GM12878 (cell line): Measurements from ENCODE around the gene KLHDC2. TPM values are rescaled to one million over a fixed set of nuclear protein-coding genes. Genes with fewer than 3 reads are reported as not detected.
A peak's percentile ranks its signal among the peaks of the same experiment; 100 is the strongest.

Source experiments
- ATAC-seq: fragments of 200-7000 bp; cut with Tn5 transposase; 3 replicates; pipeline ENCODE4 v1.9.1; 2020; ENCODE audit warnings: mild to moderate bottlenecking, moderate library complexity
- BruUV-seq: library from RNA; stranded (reverse); fragments of 400-500 nt; replicated peaks from 2 replicates; lab custom pipeline; 2021; lab: Mats Ljungman, UMichigan
- CTCF ChIA-PET: fragments of 300-600 bp; sonication (Branson Sonifier 250); formaldehyde crosslinking; extraction: SDS; loops from one replicate; lab custom pipeline; 2021; ENCODE audit warnings: inconsistent platforms; lab: Yijun Ruan, JAX
- POLR2A ChIA-PET: fragments of 350-600 bp; formaldehyde crosslinking; extraction: SDS; loops from one replicate; lab custom pipeline; 2021; ENCODE audit warnings: inconsistent platforms; lab: Charles Lee
- RAD21 ChIA-PET: fragments of 300-600 bp; sonication (Branson Sonifier 250); formaldehyde crosslinking; loops from one replicate; lab custom pipeline; 2023; ENCODE audit warnings: antibody characterized with exemption; ENCODE audit not compliant: unreplicated experiment; lab: Charles Lee
- SMC1A ChIA-PET: fragments of 300-600 bp; sonication (Branson Sonifier 250); formaldehyde crosslinking; loops from one replicate; lab custom pipeline; 2023; ENCODE audit not compliant: unreplicated experiment, uncharacterized antibody; lab: Charles Lee
- DNase-seq: peaks from one replicate; pipeline ENCODE4 v3.0.0-alpha.2; 2011; ENCODE audit warnings: low read depth, low spot score
- FAIRE-seq: peaks from 3 replicates; lab custom pipeline; 2011; peaks lifted over from hg19 to GRCh38; lab: Jason Lieb, UNC
- H2AFZ ChIP-seq: 2 replicates; pipeline ENCODE4 v1.6.0; 2011; ENCODE audit warnings: low read depth, low read length, control low read depth; ENCODE audit not compliant: control insufficient read depth
- H3K27ac ChIP-seq: 2 replicates; pipeline ENCODE4 v1.5.1; 2011; ENCODE audit warnings: control low read depth; ENCODE audit not compliant: control insufficient read depth, insufficient read depth
- H3K27me3 ChIP-seq, 2 experiments: replicated peaks in 1 of 2; 2 replicates each; pipeline versions ENCODE4 v1.6.0 to v1.6.1; 2011; ENCODE audit warnings: low read length in 1 of 2; ENCODE audit not compliant: control insufficient read depth in 2 of 2, insufficient read depth in 2 of 2
- H3K36me3 ChIP-seq, 2 experiments: 2 replicates each; pipeline ENCODE4 v1.5.1; 2011; ENCODE audit warnings: low read length in 1 of 2; ENCODE audit not compliant: control insufficient read depth in 2 of 2, insufficient read depth in 2 of 2
- H3K4me1 ChIP-seq: 2 replicates; pipeline ENCODE4 v1.6.1; 2011; ENCODE audit warnings: mild to moderate bottlenecking, low read length, moderate library complexity, mixed read lengths; ENCODE audit not compliant: control insufficient read depth, insufficient read depth
- H3K4me2 ChIP-seq: 2 replicates; pipeline ENCODE4 v1.6.0; 2011; ENCODE audit warnings: control low read depth; ENCODE audit not compliant: control insufficient read depth, insufficient read depth
- H3K4me3 ChIP-seq: fragments of 200-600 bp; sonication (generic); 2 replicates; pipeline ENCODE4 v1.5.1; 2016
- H3K79me2 ChIP-seq: 2 replicates; pipeline ENCODE4 v1.6.0; 2011; ENCODE audit warnings: low read length; ENCODE audit not compliant: control insufficient read depth, insufficient read depth
- H3K9ac ChIP-seq: 2 replicates; pipeline ENCODE4 v1.8.0; 2011; ENCODE audit warnings: low read length, control low read depth, mixed read lengths; ENCODE audit not compliant: control insufficient read depth, insufficient read depth
- H3K9me3 ChIP-seq: replicated peaks from 3 replicates; pipeline ENCODE4 v1.5.1; 2011; ENCODE audit warnings: mild to moderate bottlenecking, low read length; ENCODE audit not compliant: control insufficient read depth, insufficient read depth
- H4K20me1 ChIP-seq: 2 replicates; pipeline ENCODE4 v1.6.0; 2011; ENCODE audit not compliant: control insufficient read depth, insufficient read depth
- BCL11A ChIP-seq: IDR thresholded peaks from 2 replicates; pipeline ENCODE4 v1.6.1; 2011; ENCODE audit warnings: low read depth, low read length
- CREB1 ChIP-seq: IDR thresholded peaks from 2 replicates; pipeline ENCODE4 v1.6.1; 2012; ENCODE audit warnings: low read depth, mild to moderate bottlenecking, inconsistent platforms
- FOS ChIP-seq: IDR thresholded peaks from 3 replicates; pipeline ENCODE4 v1.6.1; 2011; ENCODE audit warnings: borderline replicate concordance; ENCODE audit not compliant: insufficient read length; ENCODE audit errors: extremely low read depth
- HCFC1 ChIP-seq: fragments of 150-350 bp; IDR thresholded peaks from 2 replicates; pipeline ENCODE4 v1.6.1; 2014; ENCODE audit warnings: low read length
- IRF4 ChIP-seq: IDR thresholded peaks from 2 replicates; pipeline ENCODE4 v1.6.1; 2011; ENCODE audit warnings: low read depth, low read length
- JUND ChIP-seq: IDR thresholded peaks from 2 replicates; pipeline ENCODE4 v1.6.1; 2012; ENCODE audit warnings: low read depth, mild to moderate bottlenecking, low read length, improper control_type of control experiment, moderate library complexity
- WGBS: methylation state at CpG from one replicate; pipeline ENCODE4 v1.1.6; 2016; ENCODE audit warnings: low lambda C conversion rate; ENCODE audit not compliant: insufficient replicate concordance, insufficient coverage; ENCODE audit errors: missing lambda C conversion rate; 5-methylcytosine and 5-hydroxymethylcytosine counted together
- in situ Hi-C: fragments of 300-500 bp; cut with MboI; formaldehyde crosslinking; loops from 9 replicates; pipeline ENCODE4 v1.14.3; 2018; ENCODE audit warnings: mixed read lengths
- intact Hi-C: fragments of 100-400 bp; cut with micrococcal nuclease; formaldehyde crosslinking; loops from one replicate; pipeline ENCODE4 v1.14.2; 2022; ENCODE audit not compliant: unreplicated experiment
- polyA plus RNA-seq, 11 experiments: library from polyadenylated mRNA; depleted of rRNA in 4 of 11; unstranded in 6 of 11; stranded (reverse) in 5 of 11; fragments of >200 nt; fragmentation: Nextera tagmentation in 4 of 11; fragmentation: Illumina TruSeq in 1 of 11; extraction: Ambion mirVana in 4 of 11; extraction: Trizol in 1 of 11; gene quantifications; 1 replicate in 1 of 11; 2 replicates in 10 of 11; pipeline versions ENCODE4 v1.2.1 to v1.2.3, GENCODE V29; 2011 to 2016; ENCODE audit warnings: inconsistent platforms in 2 of 11, missing spikeins in 2 of 11, low read depth in 1 of 11
- total RNA-seq, 4 experiments: library from RNA; depleted of rRNA in 3 of 4; stranded (reverse); fragments of >200 nt in 3 of 4; fragmentation: Illumina TruSeq in 1 of 4; extraction: Trizol in 1 of 4; gene quantifications; 2 replicates each; pipeline versions ENCODE4 v1.2.1 to v1.2.3, GENCODE V29; 2013 to 2021
- TF ChIP-seq, protein P1 (sequence below): fragments of 450-650 bp; IDR thresholded peaks from 2 replicates; pipeline ENCODE4 v1.6.1; 2017; ENCODE audit warnings: mild to moderate bottlenecking, low read depth, inconsistent platforms; ENCODE audit not compliant: poor library complexity, severe bottlenecking
- TF ChIP-seq, protein P2 (sequence below): fragments of 450-650 bp; formaldehyde crosslinking; IDR thresholded peaks from 2 replicates; pipeline ENCODE4 v1.5.0; 2022; ENCODE audit warnings: mild to moderate bottlenecking, missing genetic modification characterization

The KLHDC2 gene
- total and polyA plus RNA-seq, 10 of the 15 experiments (the other 5 are each of a cell fraction or from before 2014, with no cell fraction given) = 6.0 to 45.0 (median 24.7) TPM

DNA sequence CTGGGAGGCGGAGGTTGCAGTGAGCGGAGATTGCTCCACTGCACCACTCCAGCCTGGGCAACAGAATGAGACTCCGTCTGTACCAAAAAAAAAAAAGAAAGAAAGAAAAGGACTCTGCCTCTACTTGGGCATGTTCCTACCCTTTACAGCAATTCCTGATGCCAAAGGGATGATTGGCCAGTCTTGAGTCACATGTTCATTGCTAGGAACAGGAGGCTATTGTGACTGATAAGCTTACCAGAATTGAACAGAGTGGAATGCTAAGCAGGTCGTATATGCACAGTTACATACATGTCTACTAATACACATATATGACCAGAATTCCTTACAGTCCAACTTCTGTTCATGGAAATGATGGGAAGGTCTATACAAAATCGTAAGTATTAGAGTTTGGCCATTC is 40.8 kb upstream of the KLHDC2 start:
- no peaks in the 10 kb centered on the region for H3K4me1 ChIP-seq
- no peaks in the 10 kb centered on the region for H3K27me3 ChIP-seq
- no TSS peak for BruUV-seq
- ChIA-PET SMC1A (no interaction called here), POLR2A (no interaction called here), RAD21 (no interaction called here), CTCF (no interaction called here)
- ATAC-seq = no peak
- H3K36me3 ChIP-seq = no peaks in the 10 kb centered on the region
- H3K79me2 ChIP-seq = no peaks in the 10 kb centered on the region
- H3K9ac ChIP-seq = no peak overlapping the region
- no peaks in the 10 kb centered on the region for H3K9me3 ChIP-seq
- 24% methylated on average over 2 of the region's 5 CpGs for WGBS
- DNase-seq = no peak
- H2AFZ ChIP-seq = no peak overlapping the region
- in situ Hi-C loops (no loop called here), intact Hi-C loops (no loop called here)
- H3K4me3 ChIP-seq = no peak overlapping the region
- no peaks in the 10 kb centered on the region for H4K20me1 ChIP-seq
- H3K27ac ChIP-seq = no peak overlapping the region
- TF ChIP-seq BCL11A (no peak), CREB1 (no peak), FOS (no peak), IRF4 (no peak), JUND (no peak), HCFC1 (no peak)
- TF ChIP-seq, protein P1, sequence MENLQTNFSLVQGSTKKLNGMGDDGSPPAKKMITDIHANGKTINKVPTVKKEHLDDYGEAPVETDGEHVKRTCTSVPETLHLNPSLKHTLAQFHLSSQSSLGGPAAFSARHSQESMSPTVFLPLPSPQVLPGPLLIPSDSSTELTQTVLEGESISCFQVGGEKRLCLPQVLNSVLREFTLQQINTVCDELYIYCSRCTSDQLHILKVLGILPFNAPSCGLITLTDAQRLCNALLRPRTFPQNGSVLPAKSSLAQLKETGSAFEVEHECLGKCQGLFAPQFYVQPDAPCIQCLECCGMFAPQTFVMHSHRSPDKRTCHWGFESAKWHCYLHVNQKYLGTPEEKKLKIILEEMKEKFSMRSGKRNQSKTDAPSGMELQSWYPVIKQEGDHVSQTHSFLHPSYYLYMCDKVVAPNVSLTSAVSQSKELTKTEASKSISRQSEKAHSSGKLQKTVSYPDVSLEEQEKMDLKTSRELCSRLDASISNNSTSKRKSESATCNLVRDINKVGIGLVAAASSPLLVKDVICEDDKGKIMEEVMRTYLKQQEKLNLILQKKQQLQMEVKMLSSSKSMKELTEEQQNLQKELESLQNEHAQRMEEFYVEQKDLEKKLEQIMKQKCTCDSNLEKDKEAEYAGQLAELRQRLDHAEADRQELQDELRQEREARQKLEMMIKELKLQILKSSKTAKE = no peak
- TF ChIP-seq, protein P2, sequence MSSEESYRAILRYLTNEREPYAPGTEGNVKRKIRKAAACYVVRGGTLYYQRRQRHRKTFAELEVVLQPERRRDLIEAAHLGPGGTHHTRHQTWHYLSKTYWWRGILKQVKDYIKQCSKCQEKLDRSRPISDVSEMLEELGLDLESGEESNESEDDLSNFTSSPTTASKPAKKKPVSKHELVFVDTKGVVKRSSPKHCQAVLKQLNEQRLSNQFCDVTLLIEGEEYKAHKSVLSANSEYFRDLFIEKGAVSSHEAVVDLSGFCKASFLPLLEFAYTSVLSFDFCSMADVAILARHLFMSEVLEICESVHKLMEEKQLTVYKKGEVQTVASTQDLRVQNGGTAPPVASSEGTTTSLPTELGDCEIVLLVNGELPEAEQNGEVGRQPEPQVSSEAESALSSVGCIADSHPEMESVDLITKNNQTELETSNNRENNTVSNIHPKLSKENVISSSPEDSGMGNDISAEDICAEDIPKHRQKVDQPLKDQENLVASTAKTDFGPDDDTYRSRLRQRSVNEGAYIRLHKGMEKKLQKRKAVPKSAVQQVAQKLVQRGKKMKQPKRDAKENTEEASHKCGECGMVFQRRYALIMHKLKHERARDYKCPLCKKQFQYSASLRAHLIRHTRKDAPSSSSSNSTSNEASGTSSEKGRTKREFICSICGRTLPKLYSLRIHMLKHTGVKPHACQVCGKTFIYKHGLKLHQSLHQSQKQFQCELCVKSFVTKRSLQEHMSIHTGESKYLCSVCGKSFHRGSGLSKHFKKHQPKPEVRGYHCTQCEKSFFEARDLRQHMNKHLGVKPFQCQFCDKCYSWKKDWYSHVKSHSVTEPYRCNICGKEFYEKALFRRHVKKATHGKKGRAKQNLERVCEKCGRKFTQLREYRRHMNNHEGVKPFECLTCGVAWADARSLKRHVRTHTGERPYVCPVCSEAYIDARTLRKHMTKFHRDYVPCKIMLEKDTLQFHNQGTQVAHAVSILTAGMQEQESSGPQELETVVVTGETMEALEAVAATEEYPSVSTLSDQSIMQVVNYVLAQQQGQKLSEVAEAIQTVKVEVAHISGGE (CRISPR knock-in tag) = no peak
- FAIRE-seq = peak; percentile 7
- H3K4me2 ChIP-seq = no peak overlapping the region
